GM18502 (cell line): ENCODE measurements around the gene RTL1.

Experiments used
- ATAC-seq: cut with Tn5 transposase; IDR thresholded peaks from one replicate; pipeline ENCODE4 v1.9.1; 2021; ENCODE audit warnings: mild to moderate bottlenecking; ENCODE audit not compliant: unreplicated experiment, poor library complexity

Gene RTL1

GRCh38 chr14:100898935-100899883, 4.3 kb downstream of the RTL1 start:
- ATAC-seq: no peak

GRCh38 chr14:100898465-100898864, 5.1 kb downstream of the RTL1 start:
- ATAC-seq: no peak

GRCh38 chr14:100896369-100897060, 7.0 kb downstream of the RTL1 start:
- no peak for ATAC-seq

- ATAC-seq: no peak
Measured at GRCh38 chr14:100895411-100895810, 8.1 kb downstream of the RTL1 start.

- no peak for ATAC-seq
Measured at GRCh38 chr14:100894416-100894815, 9.1 kb downstream of the RTL1 start.

GRCh38 chr14:100893760-100894159, 9.8 kb downstream of the RTL1 start:
- no peak for ATAC-seq

- ATAC-seq: no peak
Measured at GRCh38 chr14:100893228-100893601, 10.3 kb downstream of the RTL1 start.

- no peak for ATAC-seq
Measured at GRCh38 chr14:100892496-100893227, 10.9 kb downstream of the RTL1 start.

- no peak for ATAC-seq
Measured at GRCh38 chr14:100891501-100892445, 11.7 kb downstream of the RTL1 start.

GRCh38 chr14:100891051-100891450, 12.5 kb downstream of the RTL1 start:
- ATAC-seq: no peak

GRCh38 chr14:100890061-100890850, 13.3 kb downstream of the RTL1 start:
- ATAC-seq: no peak

- ATAC-seq: no peak
Measured at GRCh38 chr14:100889641-100890040, 13.9 kb downstream of the RTL1 start.

- no peak for ATAC-seq
Measured at GRCh38 chr14:100888789-100889315, 14.7 kb downstream of the RTL1 start.

GRCh38 chr14:100887728-100888335, 15.7 kb downstream of the RTL1 start:
- no peak for ATAC-seq

- ATAC-seq: no peak
Measured at GRCh38 chr14:100885617-100886016, 17.9 kb downstream of the RTL1 start.

- no peak for ATAC-seq
Measured at GRCh38 chr14:100885196-100885595, 18.3 kb downstream of the RTL1 start.

GRCh38 chr14:100884456-100884855, 19.1 kb downstream of the RTL1 start:
- ATAC-seq: no peak

- ATAC-seq: no peak
Measured at GRCh38 chr14:100883789-100884101, 19.8 kb downstream of the RTL1 start.
